Uterus (tissue), 2 donors: ENCODE data around the gene STAMBP.

ENCODE experiments used
- POLR2A ChIP-seq, 2 donors: fragments of 450-650 bp; IDR thresholded peaks; one replicate each; pipeline ENCODE4 v1.6.1; 2016; ENCODE audit warnings: antibody characterized with exemption in 2 of 2, mild to moderate bottlenecking in 1 of 2, moderate library complexity in 1 of 2
- TF ChIP-seq, protein P1 (sequence below), 4 experiments: fragments of 200-600 bp in 2 of 4; fragments of 450-650 bp in 2 of 4; sonication (generic) in 2 of 4; IDR thresholded peaks; one replicate each; pipeline ENCODE4 v1.5.1; 2016 to 2019; ENCODE audit warnings: antibody characterized with exemption in 4 of 4, mild to moderate bottlenecking in 2 of 4, moderate library complexity in 1 of 4

DNA sequence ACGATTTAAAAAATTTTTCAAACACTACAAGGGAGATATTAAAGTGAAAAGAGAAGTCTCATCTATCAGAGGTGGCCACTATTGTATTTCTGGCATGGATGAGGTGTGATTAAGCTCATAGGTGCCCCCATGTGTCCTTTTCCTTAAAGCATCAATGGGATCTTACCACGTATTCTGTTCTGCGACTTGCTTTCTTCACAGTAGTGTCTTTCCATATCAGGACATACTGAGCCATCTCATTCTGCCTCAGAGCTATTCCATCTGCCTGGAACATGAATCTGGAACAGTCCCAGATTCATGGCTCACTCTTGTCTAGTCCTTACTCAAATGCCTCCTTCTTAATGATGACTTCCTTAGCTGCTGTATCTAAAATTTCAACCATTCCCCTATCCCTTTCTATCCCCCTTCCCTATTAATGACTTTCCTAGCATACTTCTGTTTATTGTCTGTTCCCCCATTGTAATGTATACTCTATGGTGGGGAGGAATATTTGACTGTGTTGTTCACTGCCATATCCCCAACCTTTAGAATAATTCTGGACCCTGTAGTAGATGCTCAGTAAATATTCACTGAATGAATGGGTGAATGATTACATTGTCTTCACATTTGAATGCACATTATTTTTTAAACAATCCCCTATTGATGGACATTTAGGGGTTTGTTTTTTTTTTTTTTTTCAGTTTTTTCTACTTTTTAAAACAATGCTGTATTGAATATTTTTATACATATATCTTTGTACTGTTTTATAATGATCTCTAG is 11.1 kb downstream of the STAMBP start:
- TF ChIP-seq, protein P1, sequence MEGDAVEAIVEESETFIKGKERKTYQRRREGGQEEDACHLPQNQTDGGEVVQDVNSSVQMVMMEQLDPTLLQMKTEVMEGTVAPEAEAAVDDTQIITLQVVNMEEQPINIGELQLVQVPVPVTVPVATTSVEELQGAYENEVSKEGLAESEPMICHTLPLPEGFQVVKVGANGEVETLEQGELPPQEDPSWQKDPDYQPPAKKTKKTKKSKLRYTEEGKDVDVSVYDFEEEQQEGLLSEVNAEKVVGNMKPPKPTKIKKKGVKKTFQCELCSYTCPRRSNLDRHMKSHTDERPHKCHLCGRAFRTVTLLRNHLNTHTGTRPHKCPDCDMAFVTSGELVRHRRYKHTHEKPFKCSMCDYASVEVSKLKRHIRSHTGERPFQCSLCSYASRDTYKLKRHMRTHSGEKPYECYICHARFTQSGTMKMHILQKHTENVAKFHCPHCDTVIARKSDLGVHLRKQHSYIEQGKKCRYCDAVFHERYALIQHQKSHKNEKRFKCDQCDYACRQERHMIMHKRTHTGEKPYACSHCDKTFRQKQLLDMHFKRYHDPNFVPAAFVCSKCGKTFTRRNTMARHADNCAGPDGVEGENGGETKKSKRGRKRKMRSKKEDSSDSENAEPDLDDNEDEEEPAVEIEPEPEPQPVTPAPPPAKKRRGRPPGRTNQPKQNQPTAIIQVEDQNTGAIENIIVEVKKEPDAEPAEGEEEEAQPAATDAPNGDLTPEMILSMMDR (IDR thresholded peaks at IDR 0.05), result no peak
- no peak for TF ChIP-seq POLR2A (IDR thresholded peaks at IDR 0.05)
